ENCODE data around the gene RIPOR3.

DNA sequence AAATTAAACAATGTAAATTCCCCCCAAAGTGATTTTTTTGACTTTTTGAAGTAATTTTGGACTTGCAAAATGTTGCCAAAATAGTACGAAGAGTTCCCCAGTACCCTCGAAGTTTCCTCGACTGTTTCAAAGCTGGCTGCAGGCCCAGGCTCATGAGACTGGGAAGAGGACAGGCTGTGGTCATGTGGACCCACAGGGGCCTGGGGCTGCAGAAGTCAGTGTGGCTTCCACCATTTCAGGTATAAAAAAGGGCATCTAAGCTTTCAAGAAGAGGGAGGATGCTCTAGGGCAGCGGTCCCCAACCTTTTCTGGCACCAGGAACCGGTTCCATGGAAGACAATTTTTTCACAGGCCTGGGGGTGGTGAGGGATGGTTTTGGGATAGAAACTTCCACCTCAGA is 106.1 kb downstream of the RIPOR3 start:
- TF ChIP-seq POLR2AphosphoS5 (IDR thresholded peaks at IDR 0.05; ENCODE audit: low read depth, low read length) (no peak), POLR2A (IDR thresholded peaks at IDR 0.05; ENCODE audit: low read depth, low read length) (no peak)
